ENCODE data around the gene ADK. TPM values are rescaled to one million over a fixed set of nuclear protein-coding genes. Genes with fewer than 3 reads are reported as not detected.

The ADK gene
- total RNA-seq, 1 donor from 2014 or later: 34.9 TPM

- DNase-seq (ENCODE audit: low spot score): no peak
These were observed 438.8 kb downstream of the ADK start for GRCh38 chr10:74589851-74590250.

GRCh38 chr10:74593470-74593869, 442.4 kb downstream of the ADK start:
- DNase-seq (ENCODE audit: low spot score): no peak

DNA sequence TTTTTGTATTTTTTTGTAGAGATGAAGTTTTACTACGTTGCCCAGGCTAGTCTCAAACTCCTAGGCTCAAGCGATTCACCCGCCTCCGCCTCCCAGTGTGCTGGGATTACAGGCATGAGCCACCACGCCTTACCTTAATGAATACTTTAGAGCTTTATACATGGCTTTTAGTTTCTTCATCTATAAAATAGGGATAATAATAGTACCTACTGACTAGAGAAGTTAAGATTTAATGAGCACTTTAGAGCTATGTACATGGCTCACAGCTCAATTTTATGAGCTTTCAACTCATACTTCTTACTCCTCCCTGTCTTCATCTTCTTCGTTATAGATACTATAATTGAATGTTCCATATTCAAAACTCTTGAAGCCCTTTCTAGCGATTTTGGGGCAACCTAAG, 445.7 kb downstream of the ADK start:
- no peak for DNase-seq (ENCODE audit: low spot score)

DNA sequence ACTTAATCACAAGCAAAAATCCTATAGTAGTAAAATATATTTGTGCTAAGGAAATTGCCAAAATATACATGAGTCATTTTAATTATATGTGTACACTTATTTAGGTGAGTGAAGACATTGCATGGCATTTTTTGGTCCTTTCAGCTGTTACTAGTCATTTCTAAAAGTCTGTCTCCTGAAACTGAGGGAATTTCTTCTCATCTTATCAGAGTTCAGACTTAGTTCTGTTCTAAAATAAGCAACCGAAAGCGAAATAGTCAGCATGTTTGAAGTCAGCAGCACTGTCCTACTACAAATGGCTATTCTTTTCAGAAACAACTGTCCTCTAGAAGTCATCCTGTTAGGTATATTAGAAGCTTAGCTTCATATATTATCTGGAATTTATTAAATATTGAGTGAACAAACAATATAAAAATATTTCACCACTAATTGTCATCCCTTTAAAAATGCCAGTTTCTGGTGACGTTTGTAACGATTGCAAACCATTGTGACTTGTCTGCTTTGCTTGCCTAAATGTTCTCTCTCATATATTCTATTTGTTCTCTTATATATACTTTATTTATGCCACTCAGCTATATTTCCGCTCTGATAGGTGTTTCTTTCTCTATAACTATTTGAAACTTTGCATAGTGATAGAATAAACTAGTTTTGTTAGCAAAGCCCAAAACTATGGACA, 448.0 kb downstream of the ADK start:
- no peak for DNase-seq (ENCODE audit: low spot score)

GRCh38 chr10:74599672-74600071, 448.7 kb downstream of the ADK start:
- no peak for DNase-seq (ENCODE audit: low spot score)

GRCh38 chr10:74600170-74600569, 449.1 kb downstream of the ADK start:
- no peak for DNase-seq (ENCODE audit: low spot score)

DNA sequence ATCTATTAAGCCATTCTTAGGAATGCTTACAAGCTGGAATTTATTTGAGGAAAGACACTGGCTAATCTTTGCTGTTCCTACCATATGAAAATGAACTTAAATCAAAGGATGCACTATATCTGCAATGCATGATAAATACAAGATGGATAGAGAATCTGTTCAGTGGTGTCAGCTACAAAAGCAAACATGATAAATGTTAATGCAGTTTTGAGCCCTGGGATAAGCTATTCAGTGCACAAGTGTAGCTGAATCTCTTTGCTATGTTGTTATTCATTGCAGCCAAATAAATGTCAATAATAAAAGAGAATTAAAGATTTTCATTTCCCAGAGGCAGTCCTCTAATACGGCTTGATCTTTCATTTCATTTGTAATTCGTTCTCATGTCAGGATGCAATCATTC, 451.6 kb downstream of the ADK start:
- DNase-seq (ENCODE audit: low spot score): no peak

GRCh38 chr10:74610299-74610698, 459.3 kb downstream of the ADK start:
- DNase-seq (ENCODE audit: low spot score): no peak

DNA sequence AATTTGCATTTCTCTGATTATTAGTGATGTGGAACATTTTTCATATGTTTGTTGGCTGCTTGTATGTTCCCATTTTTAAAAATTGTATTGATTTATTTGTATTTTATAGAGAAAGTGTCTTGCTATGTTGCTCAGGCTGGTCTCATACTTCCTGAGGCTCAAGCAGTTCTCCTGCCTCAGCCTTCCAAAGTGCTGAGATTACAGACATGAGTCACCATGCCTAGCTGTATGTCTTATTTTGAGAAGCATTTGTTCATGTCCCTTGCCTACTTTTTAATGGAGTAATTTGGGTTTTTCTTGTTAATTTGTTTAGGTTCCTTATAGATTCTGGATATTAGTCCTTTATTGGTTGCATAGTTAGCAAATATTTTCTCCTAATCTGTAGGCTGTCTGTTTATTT, 461.2 kb downstream of the ADK start:
- no peak for DNase-seq (ENCODE audit: low spot score)

GRCh38 chr10:74620626-74621025, 469.6 kb downstream of the ADK start:
- no peak for DNase-seq (ENCODE audit: low spot score)

DNA sequence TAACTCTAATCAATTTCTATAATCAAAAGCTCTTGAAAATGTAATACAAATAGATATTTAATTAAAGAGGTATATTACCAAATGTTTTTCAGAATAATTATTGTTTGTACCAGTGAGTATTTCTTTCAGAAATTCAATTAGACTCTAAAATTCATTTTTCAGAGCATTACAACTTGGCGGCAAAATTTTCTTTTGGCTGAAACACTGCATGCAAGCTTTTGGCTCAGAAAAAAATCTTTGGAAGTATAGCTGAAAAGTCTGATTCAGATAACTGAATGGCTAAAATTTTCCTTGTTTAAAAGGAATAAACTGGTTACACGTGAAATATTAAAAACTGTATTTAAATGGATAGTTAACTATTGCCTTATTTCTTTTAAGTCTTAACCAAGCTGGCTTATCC, 472.8 kb downstream of the ADK start:
- DNase-seq (ENCODE audit: low spot score): no peak

DNA sequence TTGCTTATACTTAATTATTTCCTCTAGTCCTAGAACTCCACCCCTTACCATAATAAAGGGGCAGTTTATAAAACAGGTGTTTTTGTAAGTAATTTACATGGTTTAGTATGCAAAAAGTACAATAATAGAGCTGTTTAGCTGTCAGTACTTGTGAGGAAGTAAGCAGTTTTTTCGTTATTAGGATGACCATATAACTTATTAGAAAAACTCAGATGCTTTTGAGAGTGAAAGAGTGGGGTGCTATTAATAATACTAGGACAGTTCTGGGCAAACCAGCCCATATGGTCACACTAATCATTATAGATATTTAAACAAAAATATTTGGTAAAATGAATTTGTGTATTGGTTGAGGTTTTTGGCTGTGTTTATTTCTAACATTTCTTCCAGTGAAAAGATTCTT, 473.5 kb downstream of the ADK start:
- DNase-seq (ENCODE audit: low spot score): no peak

DNA sequence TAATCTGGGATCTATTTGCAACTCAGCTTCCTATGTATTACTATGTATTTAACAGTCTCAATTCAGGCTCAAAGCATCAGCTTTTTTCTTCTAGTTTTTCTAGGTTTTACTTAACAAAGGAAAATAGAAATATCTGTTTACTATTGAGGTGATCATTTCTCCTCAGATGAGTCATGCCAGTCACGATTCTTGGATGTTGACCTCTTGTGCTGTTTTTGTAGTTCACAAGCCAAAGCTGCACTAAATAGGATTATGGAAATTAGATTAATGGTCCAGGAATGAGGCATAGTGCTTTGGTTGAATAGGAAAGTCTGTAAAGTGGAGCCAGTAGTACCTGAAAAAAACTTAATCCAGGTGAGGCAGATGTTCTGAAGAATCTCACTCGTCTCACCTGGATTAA, 477.1 kb downstream of the ADK start:
- no peak for DNase-seq (ENCODE audit: low spot score)

- no peak for DNase-seq (ENCODE audit: low spot score)
These were observed 484.0 kb downstream of the ADK start for GRCh38 chr10:74634995-74635536.

DNA sequence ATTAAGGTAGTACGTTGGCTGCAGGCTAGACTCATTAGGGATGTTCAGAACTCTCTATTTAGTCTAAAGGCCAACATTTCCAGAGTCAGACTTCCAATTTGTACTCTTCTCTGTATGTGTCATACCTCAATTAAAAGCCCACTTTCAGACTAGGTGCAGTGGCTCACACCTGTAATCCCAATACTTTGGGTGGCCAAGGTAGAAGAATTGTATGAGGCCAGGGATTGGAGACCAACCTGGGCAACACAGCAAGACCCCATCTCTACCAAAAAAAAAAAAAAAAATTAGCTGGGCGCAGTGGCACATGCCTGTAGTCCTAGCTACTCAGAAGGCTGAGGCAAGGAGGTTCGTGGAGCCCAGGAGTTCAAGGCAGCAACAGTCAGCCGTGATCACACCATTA, 484.6 kb downstream of the ADK start:
- no peak for DNase-seq (ENCODE audit: low spot score)

- DNase-seq (ENCODE audit: low spot score): no peak
These were observed 486.7 kb downstream of the ADK start for GRCh38 chr10:74637685-74638084.

- no peak for DNase-seq (ENCODE audit: low spot score)
These were observed 489.3 kb downstream of the ADK start for GRCh38 chr10:74640134-74640921.

GRCh38 chr10:74641659-74642058, 490.6 kb downstream of the ADK start:
- DNase-seq (ENCODE audit: low spot score): no peak

DNA sequence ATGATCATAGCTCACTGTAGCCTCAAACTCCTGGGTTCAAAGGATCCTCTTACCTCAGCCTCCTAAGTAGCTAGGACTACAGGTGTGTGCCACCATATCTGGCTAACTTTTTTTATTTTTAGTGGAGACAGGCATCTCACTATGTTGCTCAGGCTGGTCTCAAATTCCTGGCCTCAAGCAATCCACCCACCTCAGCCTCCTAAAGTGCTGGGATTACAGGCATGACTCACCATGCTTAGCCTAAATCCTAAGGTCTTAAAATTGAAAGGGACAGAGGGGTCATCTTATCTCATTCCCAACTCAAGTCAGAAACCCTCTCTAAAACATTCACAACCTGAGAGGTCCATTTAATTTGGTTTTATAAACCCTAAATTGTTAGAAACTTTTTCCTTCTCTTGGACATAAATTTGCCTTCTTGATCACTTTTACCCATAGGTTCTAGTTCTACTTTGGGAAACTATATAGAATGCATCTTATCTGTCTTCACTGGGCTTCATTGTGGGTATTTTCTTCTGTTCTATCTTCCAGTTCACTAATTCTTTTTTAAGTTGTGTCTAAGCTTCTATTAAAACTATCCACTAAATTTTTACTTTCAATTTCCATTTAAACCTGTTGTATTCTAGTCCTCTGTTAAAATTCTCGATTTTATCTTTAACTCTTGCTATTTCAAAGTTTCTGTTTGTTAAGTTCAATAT, 492.0 kb downstream of the ADK start:
- DNase-seq (ENCODE audit: low spot score): no peak

GRCh38 chr10:74643596-74643975, 492.6 kb downstream of the ADK start:
- DNase-seq (ENCODE audit: low spot score): no peak

DNA sequence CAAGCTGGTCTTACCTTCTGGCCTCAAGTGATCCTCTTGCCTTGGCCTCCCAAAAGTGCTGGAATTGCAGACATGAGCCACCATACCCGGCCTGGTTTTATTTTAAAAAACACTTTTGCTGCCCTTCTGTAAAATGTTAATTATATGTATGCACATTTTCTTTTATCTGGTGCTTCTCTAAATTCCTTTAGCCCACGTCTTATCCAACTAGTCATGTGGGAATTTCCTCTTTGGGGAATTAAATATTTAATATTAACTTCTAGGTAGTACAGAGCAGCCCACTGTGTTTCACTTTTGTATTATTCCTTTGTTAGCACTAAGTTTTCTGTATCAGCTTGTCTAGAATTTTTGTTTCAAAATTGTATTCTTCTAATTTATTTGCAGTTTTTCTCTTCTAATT, 493.7 kb downstream of the ADK start:
- DNase-seq (ENCODE audit: low spot score): no peak

- no peak for DNase-seq (ENCODE audit: low spot score)
These were observed 494.7 kb downstream of the ADK start for GRCh38 chr10:74645692-74646091.

Data from mesenteric fat pad (tissue), 1 donor.